HG03025 (cell line): ENCODE results near the gene SEC22B.
"Not testable (repeated sequence)": the region's sequence is repeated elsewhere in the genome, so short reads cannot be mapped to it uniquely, and the experiment has no call there.

Experiments
- ATAC-seq: cut with Tn5 transposase; IDR thresholded peaks from one replicate; pipeline ENCODE4 v1.9.1; 2021; ENCODE audit warnings: mild to moderate bottlenecking, moderate library complexity; ENCODE audit not compliant: unreplicated experiment, low FRiP score

SEC22B gene

DNA sequence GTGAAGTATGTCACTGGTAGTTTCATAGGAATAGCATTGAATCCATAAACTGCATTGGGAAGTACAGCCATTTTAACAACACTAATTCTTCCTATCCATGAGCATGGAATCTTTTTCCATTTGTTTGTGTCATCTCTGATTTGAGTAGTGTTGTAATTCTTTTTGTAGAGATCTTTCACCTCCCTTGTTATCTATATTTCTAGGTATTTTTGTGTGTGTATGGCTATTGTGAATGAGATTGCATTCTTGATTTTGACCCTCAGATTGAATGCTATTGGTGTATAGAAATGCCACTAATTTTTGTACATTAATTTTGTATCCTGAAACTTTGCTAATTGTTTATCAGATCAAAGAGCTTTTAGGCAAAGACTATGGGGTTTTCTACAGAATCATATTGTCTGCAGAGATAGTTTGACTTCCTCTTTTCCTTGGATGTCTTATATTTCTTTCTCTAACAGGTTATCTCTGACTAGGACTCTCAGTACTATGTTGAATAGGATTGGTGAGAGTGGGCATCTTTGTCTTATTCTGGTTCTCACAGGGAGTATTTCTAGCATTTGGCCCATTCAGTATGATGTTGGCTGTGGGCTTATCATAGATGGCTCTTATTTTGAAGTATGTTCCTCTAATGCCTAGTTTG, 26.8 kb downstream of the SEC22B start:
- ATAC-seq = not testable (repeated sequence)

DNA sequence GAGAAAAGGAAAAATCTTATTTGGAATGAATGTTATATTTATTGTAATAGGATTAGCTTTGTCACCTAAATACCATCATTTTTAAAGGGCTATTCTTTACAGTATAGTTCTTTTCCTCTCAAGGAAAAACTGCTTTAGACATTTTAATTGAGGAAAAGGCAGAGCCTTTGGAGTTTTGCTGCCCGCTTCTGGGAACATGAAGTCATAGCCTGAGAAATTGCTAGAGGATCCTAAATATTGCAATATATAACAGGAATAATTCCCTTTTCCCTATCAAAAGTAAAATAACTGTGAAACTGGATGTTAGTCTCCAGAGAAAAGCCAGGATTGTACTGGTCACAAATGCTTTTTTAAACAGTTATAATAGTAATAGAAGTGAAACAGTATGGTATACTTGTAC, 30.5 kb downstream of the SEC22B start:
- not testable (repeated sequence) for ATAC-seq

DNA sequence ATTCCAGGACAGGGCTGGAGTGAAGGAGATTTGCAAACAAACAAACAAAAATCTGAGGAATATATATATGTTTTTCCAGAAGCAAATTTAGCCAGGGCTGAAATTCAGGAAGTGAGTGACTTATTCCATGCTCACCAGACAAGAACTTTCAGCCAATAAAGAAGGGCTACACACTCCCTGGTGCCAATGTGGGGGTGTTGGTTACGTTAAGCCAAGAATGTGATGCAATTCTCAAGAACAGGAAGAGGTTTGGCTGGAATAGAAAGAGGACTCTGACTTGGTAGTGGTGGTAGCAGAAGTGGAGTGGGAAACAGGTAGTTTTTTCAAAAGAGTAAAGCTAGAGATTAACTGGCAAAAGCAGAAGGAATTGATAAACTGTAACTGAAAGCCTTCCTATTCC, 31.7 kb downstream of the SEC22B start:
- ATAC-seq = not testable (repeated sequence)

DNA sequence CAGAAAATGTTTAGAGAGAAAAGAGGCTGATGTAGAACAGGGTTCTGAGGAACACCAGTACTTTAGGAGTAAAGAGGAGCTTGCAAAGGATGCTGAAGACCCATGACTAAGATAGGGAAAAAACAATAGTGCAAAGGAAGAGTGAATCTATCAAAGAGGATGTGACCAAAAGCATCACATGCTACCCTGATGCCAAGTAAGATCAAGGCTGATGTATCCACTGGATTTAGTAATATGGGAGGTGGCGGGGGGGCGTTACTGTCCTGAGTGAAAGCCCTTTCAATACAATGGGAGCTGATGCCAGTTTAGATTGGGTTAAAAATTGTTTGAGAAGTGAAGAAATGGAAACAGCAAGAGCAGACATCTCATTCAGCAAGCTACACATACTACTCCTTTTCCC, 32.2 kb downstream of the SEC22B start:
- ATAC-seq = not testable (repeated sequence)

DNA sequence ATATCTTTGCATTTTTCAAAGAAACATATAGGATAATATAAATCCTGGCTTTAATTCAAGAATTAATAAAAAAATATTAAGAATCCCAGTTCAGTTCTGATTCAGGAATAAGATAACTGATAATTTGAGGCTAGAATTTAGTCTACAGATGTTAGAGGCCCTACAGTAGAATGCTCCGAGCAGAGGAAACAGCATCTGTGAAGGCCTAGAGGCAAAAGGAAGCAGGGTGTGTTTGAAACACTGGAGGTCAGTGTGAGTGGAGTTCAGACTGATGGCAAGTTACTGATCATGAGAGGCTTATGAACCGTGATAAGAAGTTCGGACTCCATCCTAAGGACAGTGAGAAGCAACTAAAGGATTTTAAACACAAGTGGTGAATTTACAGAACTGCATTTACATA, 33.0 kb downstream of the SEC22B start:
- not testable (repeated sequence) for ATAC-seq

DNA sequence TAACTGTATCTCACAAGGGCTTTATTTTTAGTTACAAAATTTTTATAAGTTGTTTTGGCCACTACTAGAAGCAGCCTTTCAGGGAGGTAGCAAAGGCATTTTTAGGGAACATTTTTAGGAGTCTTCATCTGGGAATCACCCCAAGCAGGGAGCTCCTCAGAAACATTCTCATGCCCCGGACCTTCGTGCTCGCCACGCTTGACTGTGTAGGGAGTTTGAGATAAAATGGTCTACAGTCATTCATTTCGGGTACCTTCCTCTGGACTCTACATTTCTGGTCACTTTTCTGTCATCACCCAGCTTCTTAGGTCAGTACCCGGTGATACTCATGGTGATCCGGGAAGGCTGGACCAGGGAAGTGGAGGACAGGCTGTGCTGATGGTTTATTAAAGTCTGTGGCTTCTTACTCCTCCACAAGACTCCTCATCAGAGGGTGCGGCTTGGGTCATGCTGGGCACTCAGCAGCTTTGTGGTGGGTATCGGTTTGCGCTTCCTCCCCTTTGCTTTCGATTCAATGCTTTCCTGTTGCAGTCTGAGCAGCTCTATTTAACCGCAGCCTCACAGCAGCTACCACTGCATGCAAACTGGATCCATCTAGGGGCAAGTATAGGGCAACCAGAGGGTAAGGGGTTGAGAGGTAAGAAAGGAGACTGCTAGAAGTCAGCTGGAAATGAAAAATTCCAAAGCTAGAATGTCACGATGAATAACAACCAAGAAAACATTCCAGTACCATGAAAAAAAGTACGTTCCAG, 33.6 kb downstream of the SEC22B start:
- peak; percentile 99 for ATAC-seq

DNA sequence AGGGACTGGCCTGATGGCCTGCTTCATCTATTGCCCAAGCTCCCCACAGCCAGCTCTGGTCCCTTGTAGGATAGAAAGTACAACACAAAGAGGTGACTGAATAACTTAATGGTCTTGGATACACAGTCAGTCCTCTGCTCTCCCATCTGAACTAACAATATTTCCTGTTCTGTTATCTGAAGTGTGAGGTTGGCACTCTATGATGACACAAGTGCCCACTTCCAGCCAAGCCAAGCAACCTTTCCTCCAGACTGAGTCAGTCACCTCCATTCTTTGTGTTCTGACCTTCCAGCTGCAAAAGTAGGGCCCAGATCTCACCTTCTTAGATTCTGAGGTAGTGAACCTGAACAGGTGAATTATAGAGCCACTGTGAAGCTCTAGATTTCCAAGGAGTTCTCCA, 34.5 kb downstream of the SEC22B start:
- ATAC-seq = not testable (repeated sequence)

DNA sequence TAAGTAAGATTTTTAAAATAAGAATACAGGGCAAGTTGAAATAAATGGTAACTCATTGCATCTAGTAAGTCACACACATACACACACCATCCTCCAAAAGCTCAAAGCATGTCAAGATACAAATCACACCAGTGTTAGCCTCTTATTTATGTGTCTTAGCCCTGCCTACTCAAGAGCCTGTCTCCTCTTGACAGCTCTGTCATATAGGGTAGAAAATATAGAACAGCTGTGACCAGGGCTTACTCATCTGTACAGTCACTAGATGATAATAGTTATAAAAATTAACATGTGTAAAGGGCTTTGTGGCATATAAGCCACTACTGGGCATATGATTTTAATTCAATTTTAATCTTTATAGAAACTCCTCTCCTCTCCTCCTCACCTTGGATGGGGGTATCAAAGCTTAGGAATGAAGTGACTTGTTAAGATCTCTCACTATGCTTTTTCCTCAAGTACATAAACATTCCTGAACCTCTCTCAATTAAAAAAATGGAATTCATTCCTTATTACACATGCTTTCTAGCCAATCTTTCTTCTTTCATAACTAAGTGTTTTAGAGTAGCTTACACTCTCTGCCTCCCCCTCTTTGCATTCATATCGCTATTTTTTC, 35.6 kb downstream of the SEC22B start:
- not testable (repeated sequence) for ATAC-seq

DNA sequence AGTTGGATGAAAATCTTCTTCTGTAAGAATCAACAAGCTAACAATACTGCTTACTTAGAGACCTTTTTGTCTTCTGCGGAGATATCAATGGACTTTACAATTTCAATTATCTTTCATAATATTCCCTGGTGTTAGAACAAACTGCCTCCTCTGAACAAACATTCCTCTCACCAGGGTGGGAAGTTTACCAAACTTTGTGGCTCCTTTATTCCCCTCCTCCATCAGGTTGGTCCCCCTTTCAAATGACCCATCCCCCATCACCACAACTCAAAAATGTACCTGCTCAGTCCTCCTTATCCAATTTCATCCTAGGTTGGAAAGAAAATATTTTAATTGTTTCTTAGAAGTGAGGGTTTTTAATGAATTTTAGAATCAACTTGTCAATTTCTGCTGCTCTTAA, 40.2 kb downstream of the SEC22B start:
- ATAC-seq = not testable (repeated sequence)

DNA sequence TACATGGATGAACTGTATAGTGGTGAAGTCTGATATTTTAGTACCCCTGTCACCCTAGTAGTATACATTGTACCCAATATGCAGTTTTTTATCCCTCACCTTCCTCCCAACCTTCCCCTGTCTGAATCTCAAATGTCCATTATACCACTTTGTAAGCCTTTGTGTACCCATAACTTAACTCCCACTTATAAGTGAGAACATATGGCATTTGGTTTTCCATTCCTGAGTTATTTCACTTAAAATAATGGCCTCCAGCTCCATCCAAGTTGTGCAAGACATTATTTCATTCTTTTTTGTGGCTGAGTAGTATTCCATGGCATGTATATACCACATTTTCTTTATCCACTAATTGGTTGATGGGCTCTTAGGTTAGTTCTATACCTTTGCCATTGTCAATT, 42.4 kb downstream of the SEC22B start:
- not testable (repeated sequence) for ATAC-seq

DNA sequence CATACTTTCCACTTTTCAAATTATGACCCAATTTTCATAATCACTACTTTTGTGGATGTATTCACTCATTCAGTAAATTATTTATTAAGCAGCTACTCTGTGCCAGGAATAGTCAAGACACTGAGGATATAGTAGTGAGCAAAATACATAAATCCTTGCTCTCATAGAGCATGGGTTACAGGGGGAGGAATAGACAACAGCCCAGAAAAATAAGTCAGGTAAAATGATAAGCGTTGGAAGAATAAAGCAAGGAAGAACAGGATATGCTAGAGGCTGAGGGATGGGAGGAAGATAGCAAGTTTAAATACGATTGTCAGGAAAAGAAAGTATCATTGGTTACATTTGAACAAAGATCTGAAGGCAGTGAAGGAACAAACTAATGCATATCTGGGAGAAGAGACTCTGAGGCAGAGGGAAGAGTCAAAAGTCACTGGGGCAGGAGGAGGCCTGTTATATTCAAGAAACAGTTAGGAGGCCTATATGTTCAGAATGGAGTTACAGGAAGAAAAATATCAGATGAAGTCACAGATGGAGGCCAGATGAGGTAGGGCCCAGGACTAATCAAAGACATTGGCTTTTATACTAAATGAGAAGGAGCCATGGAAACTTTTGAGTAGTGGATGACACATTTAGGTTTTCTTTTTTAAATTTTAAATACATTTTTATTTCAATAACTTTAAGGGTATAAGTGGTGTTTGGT, 42.9 kb downstream of the SEC22B start:
- ATAC-seq = no peak

DNA sequence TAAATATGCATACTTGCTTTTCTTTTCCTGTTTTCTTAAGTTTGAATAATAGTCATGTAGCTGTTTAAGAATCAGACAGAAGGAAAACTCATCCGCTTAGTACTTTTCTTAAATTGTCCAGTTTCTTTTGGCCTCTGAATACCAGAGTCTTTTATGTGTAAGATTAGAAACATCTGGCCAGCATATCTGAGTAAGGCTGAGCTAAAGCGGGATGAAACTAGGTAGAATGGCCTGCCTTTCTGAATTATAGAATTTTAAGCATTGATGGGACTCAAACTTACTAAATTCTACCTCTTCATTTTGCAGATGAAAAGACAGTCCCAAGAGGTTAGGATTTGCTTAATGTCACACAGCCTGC, 43.9 kb downstream of the SEC22B start:
- ATAC-seq = not testable (repeated sequence)

DNA sequence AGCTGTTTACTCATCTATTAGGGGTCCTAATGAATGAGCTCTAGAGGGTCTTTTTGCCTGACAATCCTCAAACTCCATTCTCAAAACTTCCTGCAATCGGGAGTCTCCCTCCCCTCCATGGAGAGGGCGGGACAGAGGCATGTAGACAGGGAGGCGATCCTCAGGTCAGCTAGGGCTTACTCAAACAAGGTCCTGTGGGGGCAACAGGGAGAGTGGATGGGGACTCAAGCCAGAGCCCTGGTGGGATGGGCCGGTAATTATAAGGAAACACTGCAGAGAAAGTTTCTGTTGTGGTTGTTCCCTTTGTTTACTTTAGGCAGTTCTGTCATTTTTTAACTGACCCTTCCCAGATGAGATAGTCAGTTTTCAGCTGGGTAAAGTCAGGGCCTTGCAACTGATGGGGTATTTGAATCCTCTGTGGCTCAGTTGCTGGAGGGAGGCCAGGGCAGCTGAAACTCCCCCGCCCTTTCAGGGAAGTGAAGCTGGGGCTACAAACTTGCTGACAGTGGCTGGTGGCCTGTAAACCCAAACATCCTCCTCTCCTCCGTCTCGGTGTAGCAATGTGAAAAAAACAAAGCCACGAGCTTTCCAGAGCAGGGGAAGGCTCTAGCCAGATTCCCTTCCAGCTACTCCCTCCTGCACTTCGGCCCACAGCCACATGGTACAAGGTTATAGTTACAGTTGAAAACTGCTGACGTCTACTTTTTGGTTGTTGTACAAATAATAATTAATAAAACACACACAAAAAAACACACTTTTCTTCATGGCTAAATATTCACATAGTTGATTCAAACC, 44.5 kb downstream of the SEC22B start:
- ATAC-seq = peak; percentile 82

DNA sequence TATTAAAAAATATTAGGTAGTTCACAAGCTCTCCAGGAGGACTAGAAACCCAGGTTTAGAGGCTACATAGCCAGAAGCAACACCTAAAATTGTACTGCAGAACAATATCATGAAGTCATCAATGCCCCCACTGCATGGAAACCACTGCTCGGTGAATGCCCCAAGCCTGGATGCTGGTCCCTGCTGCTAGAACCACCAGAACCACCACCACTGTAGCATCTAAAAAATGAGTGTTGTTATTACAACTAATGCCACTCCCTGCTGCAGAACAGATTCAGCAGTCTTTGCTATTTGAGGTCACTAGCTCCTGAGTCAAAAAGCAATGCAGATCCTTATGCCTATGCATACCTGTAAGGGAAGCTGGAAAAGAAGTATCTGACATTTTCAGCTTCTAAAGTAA, 48.4 kb downstream of the SEC22B start:
- ATAC-seq = not testable (repeated sequence)

DNA sequence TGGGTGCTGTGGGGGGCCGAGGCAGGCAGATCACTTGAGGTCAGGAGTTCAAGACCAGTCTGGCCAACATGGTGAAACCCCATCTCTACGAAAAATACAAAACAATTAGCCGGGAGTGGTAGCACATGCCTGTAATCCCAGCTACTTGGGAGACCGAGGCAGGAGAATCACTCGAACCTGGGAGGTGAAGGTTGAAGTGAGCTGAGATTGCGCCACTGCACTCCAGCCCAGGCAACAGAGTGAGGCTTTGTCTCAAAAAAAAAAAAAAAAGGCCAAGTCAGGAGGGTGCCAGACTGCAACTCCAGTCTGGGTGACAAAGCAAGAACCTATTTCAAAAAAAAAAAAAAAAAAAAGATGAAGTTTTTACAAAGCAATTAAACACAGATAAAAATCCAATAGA, 50.1 kb downstream of the SEC22B start:
- ATAC-seq = not testable (repeated sequence)

DNA sequence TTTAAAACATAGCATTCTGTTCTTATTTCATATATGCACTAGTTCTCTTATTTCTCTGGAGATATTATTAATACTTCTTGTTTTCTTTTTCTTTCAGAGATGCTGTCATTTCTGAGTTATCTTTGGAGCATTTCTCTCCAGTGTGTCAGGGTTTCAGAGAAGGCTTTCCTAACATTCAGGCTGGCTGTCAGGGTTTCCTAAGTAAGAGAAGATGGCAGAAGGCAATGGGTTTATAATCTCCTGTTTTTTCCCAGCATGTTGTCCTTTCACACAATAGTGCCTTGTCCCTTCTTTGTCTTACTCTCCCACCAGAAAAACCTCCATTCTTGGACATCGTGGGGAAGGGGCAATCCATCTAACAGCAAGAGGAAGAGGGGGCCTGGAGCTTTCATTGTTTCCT, 51.7 kb downstream of the SEC22B start:
- ATAC-seq = not testable (repeated sequence)

DNA sequence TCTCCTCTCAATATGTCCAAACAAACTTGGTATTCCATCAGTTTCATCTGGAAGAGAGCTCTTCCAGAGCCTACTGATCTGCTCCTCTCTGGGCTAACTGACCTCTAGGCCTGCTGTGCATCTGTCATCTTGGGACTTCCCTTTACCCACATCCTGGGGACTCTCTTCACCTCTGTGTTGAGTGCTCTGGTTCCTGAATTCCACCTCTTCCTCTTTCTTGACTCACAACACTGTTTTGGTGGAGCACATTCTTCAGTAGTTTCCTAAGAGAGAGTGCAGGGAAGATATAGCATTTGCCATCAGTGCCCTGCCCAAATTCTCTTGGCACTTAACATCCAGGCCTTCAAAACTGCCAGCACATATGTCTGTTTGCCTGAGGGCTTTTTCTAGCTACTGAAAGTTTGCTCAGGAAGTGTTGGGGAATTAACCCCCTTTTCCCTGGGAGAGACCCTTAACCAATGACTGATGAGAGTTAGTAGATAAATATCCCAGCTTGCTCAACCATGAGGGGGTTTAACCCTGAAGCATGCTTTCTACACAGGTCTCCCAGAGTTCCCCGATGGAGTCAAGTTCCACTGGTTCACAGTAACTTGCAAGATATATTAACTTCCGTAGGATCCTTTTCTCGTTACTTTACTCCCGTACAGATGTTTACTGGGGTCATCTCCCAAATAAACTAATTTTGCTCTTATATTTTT, 52.4 kb downstream of the SEC22B start:
- not testable (repeated sequence) for ATAC-seq

DNA sequence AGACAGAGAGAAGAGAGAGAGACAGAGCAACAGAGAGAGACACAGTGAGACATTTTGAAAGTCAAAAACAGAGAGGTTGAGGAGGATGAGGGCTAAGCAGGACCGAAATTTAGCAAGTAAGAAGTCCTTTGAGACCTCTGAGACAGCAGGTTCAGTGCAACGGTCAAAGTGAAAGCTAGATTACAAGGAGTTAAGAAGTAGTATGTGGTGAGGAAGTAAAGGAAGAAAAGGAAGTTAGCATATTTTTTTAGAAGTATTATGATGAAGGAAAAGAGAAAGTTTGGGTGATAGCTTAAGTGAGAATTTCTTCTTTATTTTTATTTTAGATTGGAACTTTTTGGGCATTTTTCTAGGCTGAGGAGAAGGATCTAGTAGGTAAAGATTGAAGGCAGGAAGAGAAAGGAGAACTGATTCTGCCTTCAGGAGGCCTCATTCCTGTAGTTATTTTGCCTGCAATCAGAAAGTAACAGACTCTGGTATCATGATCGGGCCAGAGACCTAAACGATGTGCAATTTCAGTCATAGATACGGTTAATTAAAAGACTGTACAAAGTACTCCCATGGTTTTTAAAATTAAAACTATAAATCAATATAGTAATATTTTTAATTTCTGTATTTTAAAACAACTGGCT, 53.9 kb downstream of the SEC22B start:
- ATAC-seq = peak; percentile 70

DNA sequence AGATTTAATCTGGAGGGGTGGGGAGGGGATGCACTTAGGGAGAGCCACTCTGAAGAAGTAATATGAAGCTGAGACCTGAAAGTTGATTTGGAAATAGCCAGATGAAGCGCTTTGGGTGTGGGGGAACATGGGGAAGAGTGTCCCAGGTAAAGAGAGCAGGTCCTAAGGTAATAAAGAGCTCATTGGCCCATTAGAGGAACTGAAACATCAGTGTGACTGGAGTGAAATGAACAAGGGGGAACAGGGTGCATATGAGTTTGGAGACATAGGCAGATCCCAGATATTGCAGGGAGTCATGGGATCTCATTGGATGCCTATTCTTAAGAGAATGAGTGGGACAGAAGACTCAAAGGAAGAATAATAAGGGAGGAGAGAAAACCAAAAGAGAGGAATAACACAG, 54.5 kb downstream of the SEC22B start:
- peak; percentile 28 for ATAC-seq
